ENCODE measurements around the gene SSH2. TPM values are rescaled to one million over a fixed set of nuclear protein-coding genes. Genes with fewer than 3 reads are reported as not detected.
"Not testable (repeated sequence)": the region's sequence is repeated elsewhere in the genome, so short reads cannot be mapped to it uniquely, and the experiment has no call there.

SSH2 gene
- total RNA-seq, 1 experiment from 2014 or later: 8.3 TPM

GRCh38 chr17:29665481-29665810 is 264.6 kb downstream of the SSH2 start:
- DNase-seq (ENCODE audit: low spot score): no peak

GRCh38 chr17:29664743-29665480 is 265.1 kb downstream of the SSH2 start:
- DNase-seq (ENCODE audit: low spot score): peak; percentile 66

DNA sequence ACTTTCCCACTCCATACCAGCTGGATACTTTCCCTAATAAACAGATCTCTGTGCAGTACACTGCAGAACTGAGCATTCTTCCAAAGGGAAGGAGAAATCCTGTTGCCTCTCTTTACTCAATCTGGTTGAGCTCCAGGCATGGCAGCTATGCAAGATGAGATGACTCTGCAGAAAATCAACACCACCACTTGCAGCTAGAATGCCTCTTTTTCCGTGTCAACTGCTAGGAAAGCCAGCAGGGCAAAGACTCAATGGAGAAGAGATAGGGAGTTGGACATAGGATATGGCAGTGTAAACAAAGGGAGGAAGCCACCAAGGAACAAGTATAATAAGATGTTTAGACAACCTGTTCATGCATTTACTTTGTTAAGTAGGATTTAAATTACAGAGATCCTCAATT is 266.9 kb downstream of the SSH2 start:
- DNase-seq (ENCODE audit: low spot score): no peak

- DNase-seq (ENCODE audit: low spot score): no peak
These were observed 268.8 kb downstream of the SSH2 start for GRCh38 chr17:29661213-29661612.

DNA sequence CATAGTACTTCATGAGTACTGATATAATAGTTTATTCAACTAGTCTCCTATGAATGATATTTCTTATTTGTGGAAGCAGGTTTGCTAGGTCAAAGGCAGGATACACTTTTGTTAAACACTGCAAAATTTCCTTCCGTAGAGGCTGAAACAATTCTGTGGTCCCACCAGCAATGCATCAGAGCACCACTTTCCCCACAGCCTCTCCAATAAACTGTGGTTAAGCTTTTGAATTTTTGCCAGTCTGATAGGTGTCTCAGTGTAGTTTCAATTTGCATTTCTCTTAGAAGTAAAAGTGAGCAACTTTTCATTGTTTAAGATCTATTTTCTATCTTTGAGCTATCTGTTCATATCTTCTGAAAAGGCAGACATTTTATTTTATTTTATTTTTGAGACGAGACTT is 270.9 kb downstream of the SSH2 start:
- no peak for DNase-seq (ENCODE audit: low spot score)

DNA sequence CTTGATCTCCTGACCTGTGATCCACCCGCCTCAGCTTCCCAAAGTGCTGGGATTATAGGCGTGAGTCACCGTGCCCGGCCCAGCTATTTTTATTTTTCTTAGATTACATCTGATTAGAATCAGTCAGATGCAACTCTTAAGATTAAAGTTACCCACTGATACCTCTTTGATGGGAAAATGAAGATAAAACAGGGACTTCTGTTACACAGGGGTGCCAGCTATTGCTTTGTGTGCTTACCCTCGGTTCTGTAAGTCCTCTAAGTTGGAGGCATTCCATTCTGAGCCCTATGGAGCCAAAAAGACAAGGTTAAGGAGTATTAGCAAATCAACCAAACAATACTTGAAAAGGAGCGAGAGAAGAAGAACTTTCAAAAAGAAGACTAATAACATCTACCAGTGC is 274.7 kb downstream of the SSH2 start:
- no peak for DNase-seq (ENCODE audit: low spot score)

DNA sequence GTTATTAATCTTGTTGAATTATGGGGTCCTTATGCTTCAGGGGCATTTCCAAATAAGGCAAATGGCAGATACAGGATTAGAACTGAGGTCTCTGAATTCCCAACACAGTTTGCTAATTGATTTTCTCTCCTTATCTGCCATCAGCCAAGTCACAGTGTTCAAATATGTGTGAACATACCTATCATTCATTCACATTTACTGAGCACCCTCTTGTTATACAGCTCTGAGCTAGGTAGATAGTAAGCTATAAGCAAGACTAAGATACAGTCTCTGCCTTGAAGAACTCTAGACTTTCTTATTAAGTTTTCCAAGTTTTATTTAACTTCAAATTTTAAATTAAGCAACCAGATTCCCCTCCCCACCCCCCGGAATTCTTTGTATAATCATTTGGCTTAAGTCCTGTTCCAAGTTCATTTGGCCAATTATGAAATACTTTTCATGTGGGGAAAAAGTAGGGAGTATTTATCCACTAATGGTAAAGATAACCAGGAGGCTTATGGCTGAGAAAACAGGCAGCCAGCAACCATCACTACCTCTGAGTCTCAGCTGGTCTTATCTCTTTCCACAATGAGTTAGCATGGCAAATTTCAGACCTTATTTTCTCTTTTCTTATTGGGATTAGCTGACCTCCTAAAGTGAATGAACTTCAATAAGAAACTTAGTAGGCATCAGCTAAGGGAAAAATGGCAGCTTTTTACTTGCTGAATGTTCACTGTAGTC is 275.9 kb downstream of the SSH2 start:
- DNase-seq (ENCODE audit: low spot score): no peak

DNA sequence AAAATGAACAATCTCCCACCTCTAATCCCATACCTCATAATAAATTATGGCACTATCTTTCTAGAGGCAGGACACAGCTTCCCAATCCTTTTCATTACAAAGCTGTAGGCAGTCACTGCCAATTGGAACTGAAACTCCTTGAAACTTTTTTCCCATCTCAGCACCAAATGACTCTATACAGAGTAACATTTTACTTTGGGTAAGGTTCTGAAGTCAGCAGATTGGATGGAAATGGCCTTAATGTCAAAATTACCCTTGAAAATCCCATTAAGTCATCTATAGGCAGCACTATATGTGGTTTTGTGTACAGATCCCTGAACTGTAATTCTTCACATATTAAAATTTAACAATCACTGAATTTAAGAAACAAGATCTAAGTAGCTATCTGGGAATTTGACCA is 277.1 kb downstream of the SSH2 start:
- DNase-seq (ENCODE audit: low spot score): no peak

DNA sequence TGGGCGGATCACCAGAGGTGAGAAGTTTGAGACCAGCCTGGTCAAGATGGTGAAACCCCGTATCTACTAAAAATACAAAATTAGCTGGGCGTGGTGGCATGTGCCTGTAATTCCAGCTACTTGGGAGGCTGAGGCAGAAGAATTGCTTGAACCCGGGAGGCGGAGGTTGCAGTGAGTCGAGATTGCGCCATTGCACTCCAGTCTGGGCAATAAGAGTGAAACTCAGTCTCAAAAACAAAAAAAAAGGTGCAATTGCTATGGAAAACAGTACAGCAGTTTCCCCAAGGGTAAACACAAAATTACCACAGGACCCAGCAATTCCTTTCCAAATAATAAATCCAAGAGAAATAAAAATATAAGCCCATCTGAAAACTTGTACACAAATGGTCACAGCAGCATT is 278.1 kb downstream of the SSH2 start:
- not testable (repeated sequence) for DNase-seq (ENCODE audit: low spot score)

GRCh38 chr17:29650396-29650795 is 279.6 kb downstream of the SSH2 start:
- DNase-seq (ENCODE audit: low spot score): no peak

GRCh38 chr17:29649359-29649758 is 280.7 kb downstream of the SSH2 start:
- no peak for DNase-seq (ENCODE audit: low spot score)

- DNase-seq (ENCODE audit: low spot score): no peak
These were observed 282.0 kb downstream of the SSH2 start for GRCh38 chr17:29648005-29648404.

DNA sequence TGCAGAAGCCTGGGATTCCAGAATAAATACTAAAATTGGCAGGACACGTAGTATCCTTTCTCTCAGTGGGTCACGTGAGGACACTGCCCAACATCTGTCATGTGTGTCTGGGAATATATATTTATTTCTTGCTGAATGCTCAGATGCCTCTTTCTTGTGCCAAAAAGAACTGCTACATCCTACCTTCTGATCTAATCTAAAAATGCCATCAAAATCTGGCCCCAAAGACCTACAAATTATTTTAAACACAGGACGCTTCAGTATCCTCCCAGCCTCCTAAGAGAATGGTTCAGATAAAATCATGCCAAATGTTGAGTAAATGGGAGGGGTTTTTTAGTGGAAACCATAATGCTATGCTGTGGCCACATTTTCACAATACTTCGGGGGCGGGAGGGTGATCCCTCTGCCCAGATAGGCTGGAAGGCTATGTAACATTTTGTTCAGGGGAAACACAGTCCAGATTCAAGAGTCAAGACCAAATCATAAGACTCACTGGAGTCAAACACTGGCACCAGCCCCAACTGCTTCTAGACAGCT is 284.4 kb downstream of the SSH2 start:
- DNase-seq (ENCODE audit: low spot score): no peak

DNA sequence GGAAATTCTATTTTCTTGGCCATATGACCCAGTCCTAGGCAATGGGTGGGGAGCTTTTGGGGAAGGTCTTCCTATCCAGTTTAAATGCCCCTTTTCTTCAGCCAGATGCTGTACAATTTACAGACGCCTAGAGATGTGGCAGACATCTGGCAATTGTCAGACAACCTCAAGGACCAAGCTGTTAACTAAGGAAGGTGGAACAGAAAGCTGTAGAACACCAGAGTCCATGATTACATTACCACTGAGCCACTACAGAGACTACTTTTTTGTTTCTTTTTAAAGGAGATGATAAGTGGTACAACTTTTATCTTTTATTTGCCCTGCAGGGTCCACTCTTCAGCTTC is 286.2 kb downstream of the SSH2 start:
- DNase-seq (ENCODE audit: low spot score): no peak

GRCh38 chr17:29642171-29642611 is 287.8 kb downstream of the SSH2 start:
- DNase-seq (ENCODE audit: low spot score): no peak

DNA sequence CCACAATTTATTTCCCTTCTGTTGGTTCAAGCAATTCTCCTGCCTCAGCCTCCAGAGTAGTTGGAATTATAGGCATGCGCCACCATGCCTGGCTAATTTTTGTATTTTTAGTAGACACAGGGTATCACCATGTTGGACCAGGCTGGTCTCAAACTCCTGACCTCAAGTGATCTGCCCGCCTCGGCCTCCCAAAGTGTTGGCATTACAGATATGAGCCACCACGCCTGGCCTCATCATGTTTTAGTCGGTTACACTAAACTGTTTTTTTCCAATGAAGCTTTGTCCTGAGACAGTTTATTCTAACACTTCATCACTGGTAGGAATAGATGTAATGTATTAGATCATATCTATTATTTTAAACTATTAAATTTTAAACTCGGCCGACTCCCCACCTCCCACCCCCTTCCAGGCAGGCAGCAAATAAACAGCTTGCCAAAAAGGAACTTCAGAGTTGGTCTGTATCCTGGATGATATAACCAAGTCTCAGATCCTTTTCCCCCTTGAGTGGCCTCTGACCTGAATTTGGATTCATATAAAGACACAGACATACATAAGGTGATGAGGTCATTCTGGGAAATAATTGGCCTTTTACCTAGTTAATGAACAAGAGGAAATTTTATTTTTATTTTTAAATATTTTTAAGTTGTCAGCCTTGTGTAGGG is 288.9 kb downstream of the SSH2 start:
- no peak for DNase-seq (ENCODE audit: low spot score)

GRCh38 chr17:29640413-29640812 is 289.6 kb downstream of the SSH2 start:
- no peak for DNase-seq (ENCODE audit: low spot score)

- no peak for DNase-seq (ENCODE audit: low spot score)
These were observed 296.1 kb downstream of the SSH2 start for GRCh38 chr17:29633886-29634285.

DNA sequence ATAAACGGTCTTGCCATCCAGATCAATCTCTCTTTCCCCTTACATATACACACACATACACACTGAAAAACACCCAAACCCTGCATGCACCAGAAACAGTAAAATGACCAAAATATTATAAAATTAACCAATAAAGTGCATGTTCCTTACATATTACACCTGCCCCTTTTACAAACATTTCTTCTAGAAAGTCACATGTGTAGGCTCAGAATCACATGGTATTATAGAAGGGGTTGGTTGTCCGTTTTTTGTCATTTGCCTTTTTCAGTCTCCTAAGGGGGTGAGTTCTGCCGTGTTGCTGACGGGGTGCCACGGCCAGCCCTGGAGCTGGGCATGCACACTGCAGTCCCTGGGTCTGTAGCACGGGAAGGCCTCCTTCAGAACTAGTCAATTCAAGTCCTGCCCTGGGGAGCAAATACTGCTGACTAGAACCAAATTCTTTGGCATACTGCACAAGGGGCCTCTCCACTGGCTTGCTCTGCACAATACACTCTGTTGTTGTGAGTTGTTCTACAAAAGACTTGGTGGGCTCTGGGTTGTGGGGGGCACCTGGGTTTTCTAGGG is 299.3 kb downstream of the SSH2 start:
- no peak for DNase-seq (ENCODE audit: low spot score)

DNA sequence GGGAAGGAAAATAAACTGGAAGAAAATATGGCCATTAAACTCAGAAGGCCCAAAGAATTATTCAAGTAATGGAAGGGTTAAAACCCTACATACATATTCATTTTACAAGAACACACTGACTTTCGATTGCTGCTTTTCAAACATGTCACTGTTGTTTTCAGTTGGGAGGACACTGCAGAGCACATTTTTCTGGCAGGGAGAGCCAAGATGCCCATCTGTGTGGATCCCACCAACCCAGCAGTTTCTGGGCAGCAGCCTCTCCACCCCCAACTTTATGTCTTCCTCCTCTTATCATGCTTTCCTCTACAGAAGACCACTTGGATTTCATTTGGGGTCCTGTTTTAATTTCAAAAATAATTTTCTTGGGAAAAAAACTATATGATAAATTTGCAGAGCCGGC is 300.2 kb downstream of the SSH2 start:
- no peak for DNase-seq (ENCODE audit: low spot score)

- DNase-seq (ENCODE audit: low spot score): no peak
These were observed 301.4 kb downstream of the SSH2 start for GRCh38 chr17:29628644-29629043.

DNA sequence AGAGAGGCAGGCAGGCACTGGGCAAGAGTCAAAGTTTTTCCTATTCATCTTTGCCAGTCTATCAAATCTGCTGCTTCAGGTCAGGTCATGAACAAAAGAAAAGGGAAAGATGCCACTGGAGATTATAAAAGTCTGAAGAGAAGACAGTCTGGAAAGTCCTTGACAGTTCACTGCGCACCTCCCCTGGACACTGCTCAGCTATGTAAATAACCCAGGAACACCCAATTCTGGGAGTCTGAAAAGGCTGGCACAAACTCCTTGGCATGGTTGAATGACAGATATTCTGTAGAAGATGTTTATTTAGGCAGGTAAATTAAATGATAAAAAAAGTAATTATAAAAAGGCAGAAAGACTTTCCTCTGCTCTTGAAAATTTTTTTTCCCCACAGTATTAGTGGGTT is 302.1 kb downstream of the SSH2 start:
- no peak for DNase-seq (ENCODE audit: low spot score)
